Ascending aorta (tissue), 2 donors: Measurements from ENCODE around the gene DOK1. TPM values are rescaled to one million over a fixed set of nuclear protein-coding genes. Genes with fewer than 3 reads are reported as not detected.

Experiments used
- DNase-seq, 2 donors: peaks; one replicate each; pipeline ENCODE4 v3.0.0-alpha.2; 2019; ENCODE audit warnings: low spot score in 2 of 2
- H3K27ac ChIP-seq, 2 donors: fragments of 200-600 bp; sonication (generic); one replicate each; pipeline ENCODE4 v1.5.1; 2016 to 2017; ENCODE audit warnings: mild to moderate bottlenecking in 1 of 2
- H3K27me3 ChIP-seq: fragments of 200-600 bp; sonication (generic); one replicate; pipeline ENCODE4 v1.5.1; 2017
- H3K36me3 ChIP-seq, 2 donors: fragments of 200-600 bp; sonication (generic); one replicate each; pipeline ENCODE4 v1.5.1; 2016
- H3K4me1 ChIP-seq, 2 donors: fragments of 200-600 bp; sonication (generic); one replicate each; pipeline ENCODE4 v1.5.1; 2016 to 2017; ENCODE audit warnings: mild to moderate bottlenecking in 1 of 2
- H3K4me3 ChIP-seq, 2 donors: fragments of 200-600 bp; sonication (generic); one replicate each; pipeline ENCODE4 v1.5.1; 2016 to 2017; ENCODE audit warnings: mild to moderate bottlenecking in 1 of 2
- H3K9me3 ChIP-seq, 2 donors: fragments of 200-600 bp; sonication (generic); one replicate each; pipeline ENCODE4 v1.5.1; 2016
- CTCF ChIP-seq, 3 experiments: fragments of 200-600 bp in 2 of 3; fragments of 450-650 bp in 1 of 3; sonication (generic) in 2 of 3; IDR thresholded peaks; one replicate each; pipeline ENCODE4 v1.5.1; 2016 to 2019; ENCODE audit warnings: antibody characterized with exemption in 3 of 3, mild to moderate bottlenecking in 1 of 3, moderate library complexity in 1 of 3
- intact Hi-C: fragments of 100-400 bp; cut with DNase I; formaldehyde crosslinking; loops from one replicate; pipeline ENCODE4 v1.15.1; 2023
- total RNA-seq: library from RNA; depleted of rRNA; stranded (reverse); fragments of >200 nt; gene quantifications from one replicate; pipeline ENCODE4 v1.1.0, GENCODE V29; 2016

DOK1 gene
- total RNA-seq, 1 donor from 2014 or later: 68.1 TPM

GRCh38 chr2:74552914-74553811 is 1.4 kb upstream of the DOK1 start:
- Histone ChIP-seq H3K9me3 (no peaks in the 10 kb centered on the region), H3K36me3 (no peaks in the 10 kb centered on the region), H3K4me3 (peak overlapping the region; percentile 69 to 75), H3K27ac (peak overlapping the region; percentile 90 to 94), H3K27me3 (no peaks in the 10 kb centered on the region), H3K4me1 (peaks cover 7 to 20% of the 10 kb centered on the region in 2 donors)
- intact Hi-C loops: no loop called here
- DNase-seq: no peak
- TF ChIP-seq CTCF (IDR thresholded peaks at IDR 0.05): no peak

GRCh38 chr2:74554820-74555531 is 456 bp downstream of the DOK1 start:
- Histone ChIP-seq H3K36me3 (no peaks in the 10 kb centered on the region), H3K9me3 (no peaks in the 10 kb centered on the region), H3K27me3 (no peaks in the 10 kb centered on the region), H3K4me3 (peak overlapping the region; percentile 69 to 75), H3K4me1 (peaks cover 0 to 15% of the 10 kb centered on the region in 2 donors), H3K27ac (peak overlapping the region; percentile 90 to 94)
- DNase-seq: peak in 1 of 2 donors; percentile 76
- TF ChIP-seq CTCF (IDR thresholded peaks at IDR 0.05): no peak
- intact Hi-C loops: loop anchor here (1.0 to 2.0 kb wide), 4 partner anchors 26 to 72 kb away; partner anchors contain the start of genes AUP1, HTRA2, PCGF1 and TTC31

- H3K27me3 ChIP-seq: no peaks in the 10 kb centered on the region
- no peak for TF ChIP-seq CTCF (IDR thresholded peaks at IDR 0.05)
- peaks cover 0 to 15% of the 10 kb centered on the region in 2 donors for H3K4me1 ChIP-seq
- H3K36me3 ChIP-seq: no peaks in the 10 kb centered on the region
- H3K27ac ChIP-seq: peak overlapping the region; percentile 90 to 94
- peak overlapping the region; percentile 69 to 75 for H3K4me3 ChIP-seq
- no peaks in the 10 kb centered on the region for H3K9me3 ChIP-seq
- DNase-seq: no peak
- intact Hi-C loops: loop anchor here (2.0 kb wide), 1 partner anchor 29 kb away; no protein-coding TSS in a partner anchor
These were observed 1.1 kb downstream of the DOK1 start for GRCh38 chr2:74555610-74556103.

- Histone ChIP-seq H3K36me3 (no peaks in the 10 kb centered on the region), H3K9me3 (no peaks in the 10 kb centered on the region), H3K4me3 (no peak overlapping the region), H3K4me1 (peaks cover 0 to 15% of the 10 kb centered on the region in 2 donors), H3K27ac (peak overlapping the region in 1 of 2 donors; percentile 90), H3K27me3 (no peaks in the 10 kb centered on the region)
- no peak for TF ChIP-seq CTCF (IDR thresholded peaks at IDR 0.05)
- DNase-seq: no peak
- intact Hi-C loops: no loop called here
These were observed 1.6 kb downstream of the DOK1 start for GRCh38 chr2:74556159-74556558.

- Histone ChIP-seq H3K27me3 (no peaks in the 10 kb centered on the region), H3K36me3 (no peaks in the 10 kb centered on the region), H3K27ac (no peak overlapping the region), H3K9me3 (no peaks in the 10 kb centered on the region), H3K4me1 (peaks cover 0 to 15% of the 10 kb centered on the region in 2 donors), H3K4me3 (no peak overlapping the region)
- TF ChIP-seq CTCF (IDR thresholded peaks at IDR 0.05): no peak
- intact Hi-C loops: no loop called here
- DNase-seq: no peak
These were observed 2.4 kb downstream of the DOK1 start for GRCh38 chr2:74556831-74557370.
